GM12892 (cell line): ENCODE data around the gene ELP1.

Experiments used
- POLR2A ChIP-seq: IDR thresholded peaks from 2 replicates; pipeline ENCODE4 v1.6.1; 2011; ENCODE audit warnings: low read depth, low read length, control low read depth
- POLR2AphosphoS5 ChIP-seq: IDR thresholded peaks from 2 replicates; pipeline ENCODE4 v1.6.1; 2011; ENCODE audit warnings: low read depth, low read length, control low read depth

DNA sequence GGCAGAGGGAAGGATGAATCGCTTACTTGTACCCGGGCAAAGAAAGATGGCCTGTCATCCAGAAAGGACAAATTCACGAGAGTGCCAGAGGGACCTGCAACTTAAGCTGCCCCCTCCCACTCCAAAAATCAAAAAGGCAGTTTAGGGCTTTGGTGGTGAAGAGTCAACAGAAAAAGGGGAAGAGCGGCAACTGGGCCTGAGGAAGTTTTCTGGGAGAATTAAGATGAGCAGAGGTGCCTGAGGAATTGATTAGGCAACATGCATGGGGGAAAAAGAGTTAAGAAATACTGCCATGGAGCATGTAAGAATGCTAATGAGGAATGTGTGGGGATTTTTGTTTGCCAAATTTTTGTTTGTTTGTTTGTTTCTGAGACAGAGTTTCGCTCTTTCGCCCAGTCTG lies 76.4 kb downstream of the ELP1 start:
- TF ChIP-seq POLR2A (no peak), POLR2AphosphoS5 (no peak)
